GM18520 (cell line): ENCODE measurements around the gene SETDB1.
A peak's percentile ranks its signal among the peaks of the same experiment; 100 is the strongest.
"Not testable (repeated sequence)": the region's sequence is repeated elsewhere in the genome, so short reads cannot be mapped to it uniquely, and the experiment has no call there.

Experiments used
- ATAC-seq: cut with Tn5 transposase; IDR thresholded peaks from one replicate; pipeline ENCODE4 v1.9.1; 2021; ENCODE audit not compliant: unreplicated experiment

Gene SETDB1

DNA sequence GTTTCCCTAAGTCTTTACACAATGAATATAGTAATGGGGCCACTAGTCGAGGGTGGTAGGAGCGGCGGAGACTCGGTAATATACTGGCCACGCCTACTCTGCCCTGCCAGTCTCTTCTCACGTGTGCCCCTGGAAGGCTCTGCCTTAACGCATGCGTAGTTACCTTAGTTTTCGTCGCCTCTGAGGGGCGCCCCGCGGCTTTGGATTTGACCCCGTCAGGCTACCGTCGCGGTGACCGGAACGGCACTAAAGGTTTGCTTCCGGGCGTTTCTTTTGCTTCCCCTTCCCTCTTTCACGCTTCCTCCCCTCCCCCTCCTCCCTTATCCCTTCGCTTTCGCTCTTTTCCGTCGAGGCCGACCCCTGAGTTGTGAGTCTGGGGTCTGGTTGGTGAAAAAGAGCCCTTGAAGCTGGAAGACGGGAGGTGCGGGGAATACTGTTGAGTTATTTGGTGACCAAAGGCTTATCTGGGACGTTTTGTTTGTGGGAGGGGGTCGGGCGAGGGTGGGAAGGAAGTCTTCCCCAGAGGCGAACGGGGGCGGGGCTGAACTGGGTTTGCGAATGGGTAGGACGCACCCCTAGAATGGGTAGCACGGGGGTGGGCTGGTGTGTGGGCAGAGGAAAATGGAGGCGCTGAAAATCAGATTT lies at the start of gene SETDB1:
SETDB1 (plus strand) TSS at position 267 of the 645 bp plus-strand sequence. CDS start 1,352 bp downstream, outside the sequence.
- ATAC-seq = peak; percentile 81

DNA sequence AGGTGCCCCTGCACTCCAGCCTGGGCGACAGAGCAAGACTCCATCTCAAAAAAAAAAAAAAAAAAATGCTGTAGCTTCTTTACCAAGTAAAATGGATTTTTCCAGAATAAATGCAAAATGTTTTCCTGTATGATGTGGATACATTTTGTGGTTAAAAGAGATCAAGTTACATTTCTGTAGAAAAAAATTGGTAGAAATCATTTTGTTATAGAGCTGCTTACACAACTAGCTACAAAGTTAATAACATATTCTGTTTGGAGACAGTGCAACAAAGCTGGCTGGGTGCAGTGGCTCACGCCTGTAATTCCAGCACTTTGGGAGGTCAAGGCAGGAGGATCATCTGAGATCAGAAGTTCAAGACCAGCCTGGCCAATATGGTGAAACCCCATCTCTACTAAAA lies 47.2 kb upstream of the SETDB1 start:
- not testable (repeated sequence) for ATAC-seq

DNA sequence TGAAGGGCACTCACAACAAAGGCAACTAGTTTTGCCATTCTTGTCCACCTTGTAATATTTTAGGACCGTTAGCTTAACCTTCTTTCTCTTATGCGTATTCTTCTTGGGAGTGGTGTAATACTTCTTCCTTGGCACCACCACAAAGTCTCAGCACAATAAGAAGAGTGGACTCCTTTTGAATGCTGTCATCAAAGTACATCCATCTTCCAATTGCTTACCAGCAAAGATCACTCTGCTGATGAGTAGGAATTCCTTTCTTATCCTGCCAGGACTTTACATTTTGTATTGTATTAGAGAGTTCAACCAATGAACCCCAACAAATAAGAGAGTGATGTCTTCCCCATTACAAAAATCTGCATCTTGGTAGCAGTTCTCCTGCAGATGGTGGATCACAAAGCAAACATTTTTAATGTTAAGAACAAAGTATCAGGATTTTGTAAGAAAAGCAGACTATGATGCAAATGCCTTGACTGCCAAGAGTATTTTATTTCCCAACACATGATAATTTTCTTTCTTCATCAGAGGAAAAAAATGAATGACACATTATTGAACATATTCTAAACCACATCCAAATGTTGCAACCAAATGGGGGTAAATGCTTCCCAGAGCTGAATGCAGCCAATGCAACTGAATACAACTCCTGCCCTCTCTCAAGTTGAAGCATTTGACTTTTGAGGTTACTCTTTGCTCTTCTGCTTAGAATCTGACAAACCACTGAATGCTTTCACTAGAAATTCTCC lies 44.7 kb upstream of the SETDB1 start:
- ATAC-seq = no peak

DNA sequence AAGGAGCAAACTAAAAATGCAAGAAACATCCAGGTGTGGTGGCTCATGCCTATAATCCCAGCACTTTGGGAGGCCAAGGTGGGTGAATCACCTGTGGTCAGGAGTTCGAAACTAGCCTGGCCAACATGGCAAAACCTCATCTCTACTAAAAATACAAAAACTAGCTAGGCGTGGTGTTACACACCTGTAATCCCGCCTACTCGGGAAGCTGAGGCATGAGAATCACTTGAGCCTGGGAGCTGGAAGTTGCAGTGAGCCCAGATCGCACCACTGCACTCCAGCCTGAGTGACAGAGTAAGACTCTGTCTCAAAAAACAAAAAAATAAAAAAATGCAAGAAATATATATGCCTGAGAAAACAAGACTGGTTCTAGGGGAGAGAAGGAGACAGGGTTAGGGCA lies 43.0 kb upstream of the SETDB1 start:
- ATAC-seq = not testable (repeated sequence)

DNA sequence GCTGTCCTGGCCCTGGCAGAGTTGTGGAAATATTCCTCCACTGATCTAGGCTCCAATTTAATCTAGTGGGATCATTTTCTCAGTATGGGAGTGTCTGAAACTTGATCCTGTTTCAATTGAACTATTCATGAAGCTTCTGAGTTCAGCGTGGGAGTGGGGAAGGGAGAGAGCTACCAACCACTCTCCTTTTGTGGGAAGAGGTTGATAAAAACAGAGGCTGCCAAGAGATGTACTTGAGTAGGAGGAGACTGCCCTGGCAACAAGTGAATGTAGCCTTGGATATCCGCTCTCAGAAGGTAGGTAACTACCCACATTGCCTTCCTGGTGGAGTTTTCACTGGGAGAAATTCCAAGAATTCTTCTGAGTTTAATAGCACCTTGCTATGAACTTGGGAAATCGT lies 39.1 kb upstream of the SETDB1 start, which contains the start of gene CTXND2:
CTXND2 (plus strand) TSS at position 119 of the 400 bp plus-strand sequence. CDS start 25,179 bp downstream, outside the sequence.
- ATAC-seq = no peak

DNA sequence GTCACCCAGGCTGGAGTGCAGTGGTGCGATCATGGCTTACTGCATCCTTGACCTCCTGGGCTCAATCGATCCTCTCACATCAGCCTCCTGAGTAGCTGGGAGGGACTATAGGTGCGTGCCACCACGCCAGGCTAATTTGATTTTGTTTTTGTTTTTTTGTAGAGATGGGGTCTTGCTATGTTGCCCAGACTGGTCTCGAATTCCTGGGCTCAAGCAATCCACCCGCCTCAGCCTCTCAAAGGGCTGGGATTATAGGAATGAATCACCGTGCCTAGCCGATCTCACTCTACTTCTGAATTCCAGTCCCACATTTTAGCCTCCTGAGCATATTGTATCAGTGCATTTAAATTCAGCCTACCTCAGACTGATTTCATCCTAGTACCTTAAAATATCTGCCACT lies 37.4 kb upstream of the SETDB1 start:
- ATAC-seq = no peak

DNA sequence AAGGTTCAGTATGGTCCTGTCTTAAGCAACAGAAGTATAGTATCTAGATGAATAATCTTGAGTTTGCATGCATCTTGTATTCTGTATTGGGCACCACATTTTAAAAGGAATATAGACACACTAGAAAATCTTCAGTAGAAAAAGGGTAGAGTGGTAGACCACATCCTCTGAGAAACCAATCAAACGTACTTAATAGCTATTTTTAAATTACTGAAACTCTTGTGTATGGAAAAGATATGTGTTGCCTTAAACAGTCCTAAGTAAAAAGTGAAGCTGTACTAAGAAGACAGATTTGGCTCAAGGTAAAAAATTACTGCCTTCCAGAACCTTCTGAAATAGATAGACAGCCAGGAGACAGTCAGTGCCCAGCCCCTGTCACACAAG lies 36.1 kb upstream of the SETDB1 start:
- no peak for ATAC-seq

DNA sequence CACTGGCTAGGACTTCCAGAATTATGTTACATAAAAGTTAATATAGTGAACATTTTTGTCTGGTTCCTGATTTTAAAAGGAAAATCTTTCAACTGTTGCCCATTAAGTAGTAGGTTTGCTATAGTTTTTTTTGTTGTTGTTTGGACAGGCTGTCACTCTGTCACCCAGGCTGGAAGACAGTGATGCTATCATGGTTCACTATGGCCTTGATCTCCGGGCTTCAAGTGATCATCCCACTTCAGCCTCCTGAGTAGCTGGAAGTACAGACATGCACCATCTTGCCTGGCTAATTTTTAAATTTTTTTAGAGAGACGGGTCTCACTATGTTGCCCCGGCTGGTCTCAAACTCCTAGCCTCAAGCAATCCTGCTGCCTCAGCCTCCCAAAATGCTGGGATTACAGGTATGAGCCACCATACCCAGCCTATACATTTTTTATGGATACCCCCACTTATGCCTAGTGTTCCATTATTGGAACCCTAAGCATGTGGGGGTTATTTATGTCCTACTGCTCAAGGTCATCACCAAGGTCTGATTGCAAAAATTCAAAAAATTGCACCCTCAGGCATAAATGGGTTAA lies 32.7 kb upstream of the SETDB1 start:
- no peak for ATAC-seq

DNA sequence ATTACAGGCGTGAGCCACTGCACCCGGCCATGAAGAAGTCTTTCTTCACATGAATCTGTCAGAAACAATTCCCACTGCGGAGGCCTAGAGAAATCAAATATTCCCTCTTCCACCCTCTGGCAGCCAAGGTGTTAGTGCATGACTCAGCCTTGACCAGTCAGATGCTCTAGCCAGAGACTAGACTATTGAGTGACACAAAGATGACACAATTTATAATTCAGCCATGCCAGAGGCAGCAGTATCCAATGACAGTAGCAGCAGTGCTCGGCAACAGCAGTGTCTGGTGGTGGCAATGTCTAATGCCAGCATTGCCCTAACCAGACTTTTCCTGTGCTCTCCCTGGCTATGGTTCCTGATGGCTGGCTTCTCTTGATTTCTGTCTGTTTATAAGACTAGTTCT lies 30.5 kb upstream of the SETDB1 start:
- ATAC-seq = no peak

DNA sequence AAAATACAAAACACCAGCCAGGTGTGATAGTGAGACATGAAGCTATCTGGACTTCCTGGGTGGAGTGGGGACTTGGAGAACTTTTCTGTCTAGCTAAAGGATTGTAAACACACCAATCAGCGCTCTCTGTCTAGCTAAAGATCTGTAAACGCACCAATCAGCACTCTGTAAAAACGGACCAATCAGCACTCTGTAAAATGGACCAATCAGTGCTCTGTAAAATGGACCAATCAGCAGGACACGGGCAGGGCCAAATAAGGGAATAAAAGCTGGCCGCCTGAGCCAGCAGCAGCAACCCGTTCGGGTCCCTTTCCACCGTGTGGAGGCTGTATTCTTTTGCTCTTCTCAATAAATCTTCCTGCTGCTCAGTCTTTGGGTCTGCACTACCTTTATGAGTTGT lies 26.4 kb upstream of the SETDB1 start:
- not testable (repeated sequence) for ATAC-seq

DNA sequence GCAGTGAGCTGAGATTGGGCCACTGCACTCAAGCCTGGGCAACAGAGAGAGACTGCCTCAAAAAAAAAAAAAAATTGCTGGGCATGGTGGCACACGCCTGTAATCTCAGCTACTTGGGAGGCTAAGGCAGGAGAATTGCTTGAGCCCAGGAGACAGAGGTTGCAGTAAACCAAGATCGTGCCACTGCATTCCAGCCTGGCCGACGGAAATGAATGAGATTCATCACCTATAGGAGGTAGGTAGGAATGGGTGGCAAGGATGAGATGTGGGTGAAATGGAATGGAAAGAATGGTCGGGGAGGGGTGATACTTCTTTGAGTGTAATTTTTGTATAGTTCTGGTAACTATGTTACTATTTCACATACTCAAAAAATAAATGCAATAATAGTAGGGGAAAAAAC lies 23.8 kb upstream of the SETDB1 start:
- ATAC-seq = no peak

DNA sequence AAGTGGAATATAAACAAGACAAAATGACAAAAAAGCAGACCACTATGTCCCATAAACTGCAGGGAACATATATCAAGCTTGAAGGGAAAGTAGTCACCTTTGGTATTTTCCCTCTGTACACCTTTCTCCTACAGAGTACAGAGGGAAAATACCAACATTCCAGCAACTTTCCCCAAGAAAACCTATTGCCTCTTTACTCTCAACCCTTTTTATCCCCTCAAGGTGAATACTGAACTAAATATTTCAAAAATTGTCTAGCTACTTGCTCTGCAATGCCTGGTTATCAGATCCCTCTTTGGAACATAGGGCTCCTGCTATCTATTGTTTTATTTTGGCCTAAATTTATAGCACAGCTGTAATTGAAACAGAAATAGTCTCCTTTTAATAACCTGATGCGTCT lies 23.4 kb upstream of the SETDB1 start:
- no peak for ATAC-seq

DNA sequence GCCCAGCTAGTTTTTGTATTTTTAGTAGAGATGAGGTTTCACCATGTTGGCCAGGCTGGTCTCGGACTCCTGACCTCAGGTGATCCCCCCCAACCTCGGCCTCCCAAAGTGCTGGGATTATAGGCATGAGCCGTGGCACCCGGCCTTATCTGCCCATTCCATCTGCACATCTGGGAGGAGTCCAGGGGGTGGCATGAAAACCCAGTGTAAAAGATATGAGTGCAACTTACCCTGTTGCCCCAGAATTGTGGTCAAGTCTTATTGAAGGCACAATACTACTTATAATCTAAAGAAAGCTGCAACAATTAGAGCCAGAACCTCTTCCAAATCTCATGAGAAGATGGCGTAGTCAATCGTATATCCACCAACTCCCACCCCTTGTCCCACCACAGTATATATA lies 20.9 kb upstream of the SETDB1 start:
- ATAC-seq = no peak

DNA sequence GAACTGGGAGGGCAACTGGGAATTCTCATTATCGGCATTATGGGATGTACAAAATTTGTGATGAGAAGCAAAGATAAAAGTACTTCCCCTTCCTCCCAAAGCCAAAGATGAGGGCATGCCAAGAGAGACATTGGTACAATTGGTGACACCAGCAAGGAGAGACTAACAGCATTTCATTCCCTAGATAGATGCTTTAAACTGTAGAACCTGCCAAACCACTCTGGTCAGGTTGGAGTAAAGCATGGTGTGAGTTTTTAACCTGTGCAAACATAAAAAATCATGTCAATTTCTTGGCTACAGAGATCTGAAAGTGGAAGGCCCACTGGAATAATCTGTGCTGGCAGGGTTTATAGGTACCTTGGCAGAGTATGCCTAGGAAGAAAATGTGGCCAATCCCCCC lies 19.8 kb upstream of the SETDB1 start:
- ATAC-seq = no peak

DNA sequence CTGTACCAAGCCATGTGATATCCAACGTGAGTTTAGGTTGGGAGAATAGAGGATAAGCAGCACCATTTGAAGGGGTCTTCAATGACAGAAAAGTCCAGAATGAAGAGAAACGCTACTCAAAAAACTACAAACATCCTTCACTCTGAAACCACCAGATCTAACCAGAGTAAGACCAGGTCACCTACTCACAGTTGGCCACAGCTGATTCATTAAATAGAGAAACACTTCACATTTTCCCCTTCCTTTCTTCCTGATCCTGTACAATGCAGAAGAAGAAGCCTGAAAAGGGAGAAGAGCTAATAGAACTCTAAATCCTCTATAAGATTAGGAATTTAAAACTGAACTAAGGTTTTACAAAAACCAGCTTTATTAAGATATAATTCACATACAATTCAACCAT lies 19.4 kb upstream of the SETDB1 start:
- ATAC-seq = no peak

DNA sequence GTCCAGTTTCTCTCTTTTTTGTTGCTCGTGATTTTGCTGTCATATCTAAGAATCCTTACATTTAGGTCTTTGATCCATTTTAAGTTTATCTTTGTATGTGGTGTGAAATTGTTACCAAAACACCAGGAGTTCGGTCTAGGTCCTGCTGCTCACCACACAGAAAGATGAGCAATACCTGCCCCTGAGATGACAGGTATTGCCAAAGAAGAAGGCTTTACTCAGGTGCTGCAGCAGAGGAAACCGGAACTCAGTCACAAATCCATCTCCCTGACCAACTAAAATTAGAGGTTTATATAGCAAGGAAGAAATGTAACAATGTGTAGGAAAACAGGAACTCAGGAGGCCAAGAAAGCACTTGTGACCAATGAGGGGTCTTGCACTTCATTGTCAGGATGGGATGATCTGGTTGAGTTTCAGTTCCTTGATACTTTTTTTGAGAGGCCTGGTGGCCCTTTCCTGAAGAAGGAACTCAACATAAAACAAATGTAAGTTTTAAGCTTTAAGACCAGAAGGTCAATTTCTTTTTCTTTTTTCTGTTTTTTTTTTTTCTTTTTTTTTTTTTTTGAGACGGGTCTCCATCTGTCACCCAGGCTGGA lies 16.5 kb upstream of the SETDB1 start:
- no peak for ATAC-seq

DNA sequence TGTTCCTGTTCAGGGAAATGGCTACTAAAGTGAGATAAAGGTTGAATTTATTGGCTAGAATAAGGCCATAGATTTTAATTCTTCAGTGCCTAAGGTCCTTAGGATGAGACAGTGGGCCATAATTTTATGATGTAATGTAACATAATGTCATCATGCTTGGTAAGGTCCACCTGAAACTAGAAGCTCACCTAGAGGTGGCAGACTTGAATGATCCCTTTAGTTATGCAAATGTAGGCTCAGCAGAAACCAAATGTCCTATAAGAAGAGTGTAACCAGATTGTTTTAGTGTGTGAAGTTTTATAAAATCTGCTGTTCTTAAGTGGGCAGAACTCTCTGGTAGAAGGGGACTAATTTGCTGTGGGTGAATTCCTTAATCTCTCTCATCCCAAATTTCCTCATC lies 13.5 kb upstream of the SETDB1 start:
- no peak for ATAC-seq

DNA sequence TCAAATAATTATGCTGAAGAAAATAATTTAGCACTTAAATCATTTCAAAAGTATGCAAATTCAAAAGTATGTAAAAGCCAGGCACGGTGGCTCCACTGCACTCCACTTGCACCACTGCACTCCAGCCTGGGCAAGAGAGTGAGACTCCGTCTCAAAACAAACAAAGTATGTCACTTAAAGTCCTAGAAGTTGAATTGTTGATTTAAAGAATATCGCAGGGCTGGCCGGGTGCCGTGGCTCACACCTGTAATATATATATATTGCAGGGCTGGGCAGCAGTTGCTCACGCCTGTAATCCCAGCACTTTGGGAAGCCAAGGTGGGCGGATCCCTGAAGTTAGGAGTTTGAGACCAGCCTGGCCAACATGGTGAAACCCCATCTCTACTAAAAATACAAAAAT lies 8.8 kb upstream of the SETDB1 start:
- no peak for ATAC-seq

DNA sequence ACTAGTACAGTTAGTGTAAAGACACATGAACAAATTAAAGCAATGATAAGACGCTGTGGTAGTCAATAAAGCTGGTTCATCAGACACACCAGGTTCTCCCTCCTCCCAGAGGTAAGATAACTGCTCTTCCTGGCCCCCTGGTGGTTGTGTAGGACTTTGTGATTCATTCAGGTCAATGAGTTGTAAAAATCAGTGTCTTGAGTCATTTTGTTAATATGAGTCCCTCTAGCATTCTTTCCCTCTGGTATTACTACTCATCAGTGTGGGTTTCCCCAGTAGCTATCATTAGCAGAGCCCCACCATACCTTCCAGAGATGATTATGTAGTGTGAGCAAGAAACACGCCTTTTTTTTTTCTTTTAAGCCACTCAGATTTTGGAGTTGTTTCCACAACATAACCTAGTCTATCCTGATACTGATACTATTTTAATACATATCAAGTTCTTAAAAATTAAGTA lies 3.6 kb upstream of the SETDB1 start:
- ATAC-seq = peak; percentile 62

DNA sequence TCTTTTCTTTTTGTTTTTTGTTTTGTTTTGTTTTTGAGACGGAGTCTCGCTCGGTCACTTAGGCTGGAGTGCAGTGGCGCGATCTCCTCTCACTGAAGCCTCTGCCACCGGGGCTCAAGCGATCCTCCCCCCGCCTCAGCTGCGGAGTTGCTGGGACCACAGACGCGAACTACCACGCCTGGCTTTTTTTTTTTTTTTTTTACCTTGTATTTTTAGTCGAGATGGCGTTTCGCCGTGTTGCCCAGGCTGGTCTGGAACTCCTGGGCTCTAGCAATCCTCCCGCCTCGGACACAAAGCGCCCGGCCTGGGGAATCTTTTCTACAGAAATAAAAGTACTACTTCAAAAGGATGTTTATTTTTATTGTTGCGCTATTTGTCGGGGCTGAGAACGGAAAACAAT lies 1.1 kb upstream of the SETDB1 start:
- no peak for ATAC-seq

DNA sequence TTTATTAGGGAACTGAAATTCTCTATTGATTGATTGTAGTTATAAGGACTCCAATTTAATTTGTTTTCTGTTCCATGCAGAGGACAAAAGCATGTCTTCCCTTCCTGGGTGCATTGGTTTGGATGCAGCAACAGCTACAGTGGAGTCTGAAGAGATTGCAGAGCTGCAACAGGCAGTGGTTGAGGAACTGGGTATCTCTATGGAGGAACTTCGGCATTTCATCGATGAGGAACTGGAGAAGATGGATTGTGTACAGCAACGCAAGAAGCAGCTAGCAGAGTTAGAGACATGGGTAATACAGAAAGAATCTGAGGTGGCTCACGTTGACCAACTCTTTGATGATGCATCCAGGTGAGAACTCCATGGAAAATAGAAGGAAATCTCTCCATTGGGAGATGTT lies 1.5 kb downstream of the SETDB1 start:
- no peak for ATAC-seq

DNA sequence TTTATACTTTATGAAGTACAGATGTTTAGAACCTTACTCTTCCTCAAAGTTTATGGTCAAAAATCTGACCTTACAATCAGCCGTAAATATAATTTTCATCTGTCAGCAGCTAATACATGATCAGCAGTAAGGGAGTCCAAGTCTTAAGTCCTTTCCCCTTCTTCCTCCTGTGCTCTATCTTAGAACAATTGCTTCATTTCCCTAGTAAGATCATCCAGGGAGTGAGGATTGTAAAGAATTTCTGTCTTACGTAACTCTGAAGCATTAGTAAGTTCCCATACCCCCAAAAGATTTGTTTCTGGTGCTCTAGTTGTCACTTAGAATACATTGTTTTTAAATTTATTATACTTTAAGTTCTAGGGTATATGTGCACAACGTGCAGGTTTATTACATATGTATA lies 2.1 kb downstream of the SETDB1 start:
- no peak for ATAC-seq
